HG03280 (cell line): ENCODE data around the gene CYREN.
"Not testable (repeated sequence)": the region's sequence is repeated elsewhere in the genome, so short reads cannot be mapped to it uniquely, and the experiment has no call there.

Experiments
- ATAC-seq: cut with Tn5 transposase; IDR thresholded peaks from one replicate; pipeline ENCODE4 v1.9.1; 2021; ENCODE audit warnings: mild to moderate bottlenecking, moderate library complexity; ENCODE audit not compliant: unreplicated experiment

CYREN gene

DNA sequence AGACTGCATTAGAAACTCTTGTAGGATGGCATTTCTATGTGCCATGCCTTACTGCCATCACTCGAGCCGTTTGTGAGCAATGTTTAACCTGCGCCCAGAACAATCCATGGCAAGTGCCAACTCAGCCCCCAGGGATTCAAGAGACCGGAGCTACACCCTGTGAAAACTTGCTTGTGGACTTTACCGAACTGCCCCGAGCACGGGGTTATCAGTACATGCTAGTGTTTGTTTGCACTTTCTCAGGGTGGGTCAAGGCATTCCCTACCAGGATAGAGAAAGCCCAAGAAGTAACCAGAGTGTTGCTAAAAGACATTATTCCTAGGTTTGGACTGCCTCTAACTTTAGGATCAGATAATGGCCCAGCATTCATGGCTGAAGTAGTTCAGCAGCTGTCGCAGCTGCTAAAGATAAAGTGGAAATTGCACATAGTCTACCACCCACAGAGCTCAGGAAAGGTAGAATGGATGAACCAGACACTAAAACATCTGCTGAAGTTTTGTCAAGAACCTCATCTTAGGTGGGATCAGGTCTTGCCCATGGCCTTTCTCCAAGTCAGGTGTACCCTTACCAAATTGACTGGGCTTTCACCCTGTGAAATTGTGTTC, 8.9 kb upstream of the CYREN start:
- no peak for ATAC-seq

- no peak for ATAC-seq
These were observed 7.9 kb upstream of the CYREN start for GRCh38 chr7:135178364-135178763.

- ATAC-seq: no peak
These were observed 6.7 kb upstream of the CYREN start for GRCh38 chr7:135177028-135177696.

DNA sequence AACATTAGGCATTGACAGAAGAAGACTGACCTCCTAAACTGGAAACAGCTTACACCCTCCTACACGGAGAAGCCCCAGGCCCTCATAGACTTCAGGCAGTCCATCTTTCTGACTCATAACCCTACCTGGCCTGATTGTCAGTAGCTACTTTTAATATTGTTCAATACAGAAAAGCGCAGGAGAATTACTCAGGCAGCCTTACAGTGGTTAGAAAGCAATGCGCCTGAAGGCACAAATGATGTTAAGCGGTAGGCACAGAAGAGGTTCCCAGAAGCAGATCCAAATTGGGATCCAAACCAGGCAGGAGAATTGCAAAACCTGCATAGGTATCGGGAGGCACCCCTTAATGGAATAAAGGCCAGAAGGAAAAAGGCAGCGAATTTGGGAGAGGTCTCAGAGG, 5.4 kb upstream of the CYREN start:
- no peak for ATAC-seq

DNA sequence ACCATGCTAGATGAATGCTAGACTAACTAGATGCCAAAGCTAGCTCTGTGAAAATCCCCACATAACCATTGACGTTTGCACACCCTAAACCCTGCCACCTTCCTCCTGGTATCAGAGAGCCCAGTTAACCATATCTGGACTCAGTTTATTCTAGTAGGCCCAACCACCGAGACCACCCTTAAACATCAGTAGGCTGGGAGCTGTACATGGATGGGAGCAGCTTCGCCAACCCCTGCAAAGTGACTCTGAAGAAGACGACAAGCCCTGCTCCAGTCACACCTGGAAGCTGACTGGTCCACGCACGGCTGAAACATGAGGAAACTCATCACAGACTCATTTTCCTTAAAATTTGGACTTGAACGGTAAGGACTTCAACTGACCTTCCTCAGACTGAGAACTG, 4.4 kb upstream of the CYREN start:
- ATAC-seq: no peak

- not testable (repeated sequence) for ATAC-seq
These were observed 3.4 kb upstream of the CYREN start for GRCh38 chr7:135173916-135174315.

DNA sequence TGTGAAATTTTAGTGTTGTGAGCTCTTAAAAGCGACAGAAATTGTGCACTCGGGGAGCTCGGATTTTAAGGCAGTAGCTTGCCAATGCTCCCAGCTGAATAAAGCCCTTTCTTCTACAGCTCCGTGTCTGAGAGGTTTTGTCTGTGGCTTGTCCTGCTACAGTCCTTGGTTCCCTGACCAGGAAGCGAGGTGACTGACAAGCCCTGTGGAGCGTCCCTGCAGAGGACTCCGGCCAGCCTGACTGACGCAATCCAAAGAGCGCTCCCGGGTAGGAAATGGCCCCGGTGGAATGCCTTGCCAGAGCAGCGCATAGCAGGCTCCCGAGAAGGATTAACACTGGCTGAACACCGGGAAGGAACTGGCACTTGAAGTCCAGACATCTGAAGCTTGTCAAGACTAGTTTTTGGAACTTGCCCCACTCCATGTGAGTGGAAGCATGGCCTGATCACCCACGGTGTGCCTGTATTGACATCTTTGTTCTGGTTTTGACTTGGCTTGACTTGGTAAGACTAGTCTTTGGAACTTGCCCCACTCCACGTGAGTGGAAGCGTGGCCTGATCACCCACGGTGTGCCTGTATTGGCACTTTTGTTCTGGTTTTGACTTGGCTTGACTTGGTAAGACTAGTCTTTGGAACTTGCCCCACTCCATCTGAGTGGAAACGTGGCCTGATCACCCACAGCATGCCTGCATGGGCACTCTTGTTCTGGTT, 1.2 kb upstream of the CYREN start:
- not testable (repeated sequence) for ATAC-seq

GRCh38 chr7:135170998-135171481, 533 bp upstream of the CYREN start:
- peak; percentile 23 for ATAC-seq

DNA sequence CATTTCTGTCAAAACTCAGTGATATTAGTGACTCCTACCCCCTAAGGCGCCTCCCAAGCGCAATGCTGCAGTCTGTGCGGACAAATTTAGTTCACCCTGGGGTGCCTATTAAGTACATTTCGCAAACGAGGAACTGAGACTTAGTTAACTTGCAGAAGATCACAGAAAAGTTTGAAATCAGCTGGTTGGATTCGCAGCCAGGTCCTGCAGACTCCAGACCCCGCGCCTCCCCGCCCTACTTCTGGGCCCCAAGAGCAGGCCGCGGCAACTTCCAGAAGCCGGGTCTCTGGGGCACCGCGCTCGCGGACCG, 588 bp downstream of the CYREN start:
- ATAC-seq: peak; percentile 10

- ATAC-seq: peak; percentile 41
These were observed 1.2 kb downstream of the CYREN start for GRCh38 chr7:135169141-135169963.

GRCh38 chr7:135168489-135169140, 1.9 kb downstream of the CYREN start:
- ATAC-seq: no peak

DNA sequence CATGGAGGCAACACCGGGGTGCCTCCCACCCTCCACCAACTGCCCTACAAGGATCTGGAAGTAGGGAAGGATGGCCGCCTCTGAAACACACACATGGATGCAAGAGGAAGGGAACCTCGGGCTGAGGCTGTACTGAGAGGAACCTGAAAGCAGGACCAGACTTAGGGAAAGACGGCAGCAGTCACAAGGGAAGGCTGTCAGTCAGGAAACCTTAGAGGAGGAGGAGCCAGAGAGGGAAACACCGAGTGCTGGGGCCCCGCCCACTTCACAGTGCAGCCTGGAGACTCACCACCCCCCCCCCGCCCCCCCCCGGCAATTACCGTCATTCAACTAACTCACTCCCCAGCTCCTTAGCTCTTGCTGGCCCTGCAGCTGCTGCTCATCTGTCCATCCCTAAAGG, 2.5 kb downstream of the CYREN start:
- ATAC-seq: no peak

GRCh38 chr7:135167365-135167917, 3.1 kb downstream of the CYREN start:
- no peak for ATAC-seq

DNA sequence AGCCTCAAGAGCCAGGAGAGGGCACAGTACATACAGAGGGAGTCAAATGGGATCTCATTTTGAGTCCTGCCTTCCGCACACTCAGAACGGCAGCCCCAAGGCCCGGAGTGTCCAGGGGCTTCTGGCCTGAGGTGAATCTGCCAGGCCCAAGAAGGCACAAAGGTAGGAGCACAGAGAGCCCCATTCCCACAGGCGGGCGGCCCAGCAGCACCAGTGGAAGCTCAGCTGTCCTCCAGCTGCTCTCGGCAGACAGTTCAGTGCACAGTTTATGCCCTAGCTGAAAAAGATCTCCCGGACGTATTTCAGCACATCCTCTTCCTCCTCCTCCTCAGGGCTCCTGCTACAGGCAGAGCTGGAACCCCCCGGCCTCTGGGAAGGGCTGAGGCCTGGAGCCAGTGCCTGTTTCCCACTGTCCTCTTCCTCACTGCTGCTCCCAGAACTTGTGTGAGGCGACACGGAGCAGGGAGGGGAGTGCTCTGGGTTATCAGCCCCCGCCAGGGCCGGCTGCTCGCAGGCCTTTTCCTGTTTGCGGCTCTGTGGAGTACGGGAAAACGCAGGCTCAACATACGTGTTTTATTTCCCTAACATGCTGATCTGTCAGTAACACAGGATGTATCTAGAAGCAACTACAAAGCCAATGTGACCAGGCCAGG, 4.0 kb downstream of the CYREN start:
- ATAC-seq: no peak

DNA sequence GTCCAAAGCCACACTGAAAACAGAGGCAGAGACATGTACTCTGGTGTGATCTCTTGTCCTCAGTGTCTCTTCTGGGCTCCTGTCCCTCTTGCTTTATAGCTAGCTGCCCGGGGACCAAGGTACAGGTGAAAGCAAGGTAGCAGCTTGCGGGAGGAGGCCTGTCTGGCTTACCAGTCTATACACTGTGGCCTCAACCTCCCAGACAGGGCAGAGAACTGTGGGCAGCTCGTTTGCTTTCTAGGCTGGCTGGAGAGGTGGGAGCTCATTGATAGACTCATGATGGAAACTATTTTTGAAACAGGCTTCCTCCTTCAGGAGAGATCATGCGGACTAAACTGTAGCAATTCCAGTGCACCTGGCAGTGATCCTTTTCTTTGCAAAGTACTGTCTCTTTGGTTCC, 4.6 kb downstream of the CYREN start:
- ATAC-seq: no peak

- ATAC-seq: no peak
These were observed 6.0 kb downstream of the CYREN start for GRCh38 chr7:135164357-135165061.

- no peak for ATAC-seq
These were observed 8.0 kb downstream of the CYREN start for GRCh38 chr7:135162382-135163001.

DNA sequence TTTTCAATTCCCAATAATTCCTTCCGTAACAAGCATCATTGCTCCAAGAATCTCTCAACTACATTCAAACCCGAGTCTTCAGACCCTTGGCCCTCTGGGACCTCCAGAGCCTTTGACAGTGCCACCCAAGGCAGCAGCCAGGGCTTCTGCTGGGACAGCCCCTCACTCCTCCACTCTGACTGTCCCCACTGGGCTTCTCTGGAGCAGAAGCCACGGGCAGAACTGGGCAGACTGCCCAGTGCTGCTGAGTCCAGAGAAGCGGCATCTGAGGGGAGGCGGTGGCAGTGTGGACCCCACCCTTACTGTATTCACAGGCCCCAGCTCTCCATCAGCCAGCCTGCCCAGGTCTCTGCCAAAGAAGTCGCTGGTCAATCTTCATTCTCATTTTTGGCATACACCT, 8.8 kb downstream of the CYREN start:
- no peak for ATAC-seq
